ENCODE data around the gene C19orf12.

C19orf12 gene

DNA sequence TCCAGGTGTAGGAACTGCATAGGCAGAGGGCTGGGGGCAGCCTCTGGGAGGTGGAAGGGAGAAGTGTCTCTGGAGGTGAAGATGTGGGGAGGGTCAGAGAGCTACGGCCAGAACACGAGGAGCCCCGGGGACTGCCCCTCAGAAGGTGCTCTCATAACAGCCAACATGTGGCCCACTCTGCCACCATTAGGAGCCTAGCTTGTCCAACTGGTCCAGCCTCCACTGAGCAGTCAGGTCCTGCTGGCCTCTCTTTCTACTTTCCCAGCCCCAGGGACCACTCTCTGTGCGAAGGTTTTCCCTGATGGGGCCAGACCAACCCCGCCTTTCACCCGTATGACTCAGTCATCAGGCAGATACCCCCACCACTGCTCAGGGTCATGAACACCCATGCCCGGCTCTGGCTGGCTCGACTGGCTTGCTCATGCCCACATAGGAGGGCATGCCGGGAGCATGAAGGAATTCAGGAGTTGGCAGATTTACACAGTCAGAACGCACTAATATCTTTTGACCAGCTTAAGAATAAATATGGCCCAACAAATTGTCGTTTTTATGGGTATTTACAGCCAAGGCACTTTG, 37.5 kb upstream of the C19orf12 start:
- TF ChIP-seq EP300 (IDR thresholded peaks at IDR 0.05; ENCODE audit: borderline replicate concordance) (no peak), TEAD4 (IDR thresholded peaks at IDR 0.05) (no peak), TCF12 (IDR thresholded peaks at IDR 0.05; ENCODE audit: low read depth) (no peak), CEBPB (IDR thresholded peaks at IDR 0.05) (no peak), ZBTB7A (IDR thresholded peaks at IDR 0.05; ENCODE audit: low read depth) (no peak), YY1 (IDR thresholded peaks at IDR 0.05; ENCODE audit: low read depth) (no peak), NFIC (IDR thresholded peaks at IDR 0.05) (no peak), RAD21 (IDR thresholded peaks at IDR 0.05; ENCODE audit: low read depth) (no peak), FOXM1 (IDR thresholded peaks at IDR 0.05; ENCODE audit: borderline replicate concordance, low read depth) (no peak), MAX (IDR thresholded peaks at IDR 0.05) (no peak), CREB1 (IDR thresholded peaks at IDR 0.05; ENCODE audit: low read depth) (no peak), EGR1 (IDR thresholded peaks at IDR 0.05) (no peak), TAF1 (IDR thresholded peaks at IDR 0.05; ENCODE audit: low read depth) (no peak)
- TF ChIP-seq, protein P1, sequence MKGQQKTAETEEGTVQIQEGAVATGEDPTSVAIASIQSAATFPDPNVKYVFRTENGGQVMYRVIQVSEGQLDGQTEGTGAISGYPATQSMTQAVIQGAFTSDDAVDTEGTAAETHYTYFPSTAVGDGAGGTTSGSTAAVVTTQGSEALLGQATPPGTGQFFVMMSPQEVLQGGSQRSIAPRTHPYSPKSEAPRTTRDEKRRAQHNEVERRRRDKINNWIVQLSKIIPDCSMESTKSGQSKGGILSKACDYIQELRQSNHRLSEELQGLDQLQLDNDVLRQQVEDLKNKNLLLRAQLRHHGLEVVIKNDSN (IDR thresholded peaks at IDR 0.05), result no peak
- TF ChIP-seq, protein P2, sequence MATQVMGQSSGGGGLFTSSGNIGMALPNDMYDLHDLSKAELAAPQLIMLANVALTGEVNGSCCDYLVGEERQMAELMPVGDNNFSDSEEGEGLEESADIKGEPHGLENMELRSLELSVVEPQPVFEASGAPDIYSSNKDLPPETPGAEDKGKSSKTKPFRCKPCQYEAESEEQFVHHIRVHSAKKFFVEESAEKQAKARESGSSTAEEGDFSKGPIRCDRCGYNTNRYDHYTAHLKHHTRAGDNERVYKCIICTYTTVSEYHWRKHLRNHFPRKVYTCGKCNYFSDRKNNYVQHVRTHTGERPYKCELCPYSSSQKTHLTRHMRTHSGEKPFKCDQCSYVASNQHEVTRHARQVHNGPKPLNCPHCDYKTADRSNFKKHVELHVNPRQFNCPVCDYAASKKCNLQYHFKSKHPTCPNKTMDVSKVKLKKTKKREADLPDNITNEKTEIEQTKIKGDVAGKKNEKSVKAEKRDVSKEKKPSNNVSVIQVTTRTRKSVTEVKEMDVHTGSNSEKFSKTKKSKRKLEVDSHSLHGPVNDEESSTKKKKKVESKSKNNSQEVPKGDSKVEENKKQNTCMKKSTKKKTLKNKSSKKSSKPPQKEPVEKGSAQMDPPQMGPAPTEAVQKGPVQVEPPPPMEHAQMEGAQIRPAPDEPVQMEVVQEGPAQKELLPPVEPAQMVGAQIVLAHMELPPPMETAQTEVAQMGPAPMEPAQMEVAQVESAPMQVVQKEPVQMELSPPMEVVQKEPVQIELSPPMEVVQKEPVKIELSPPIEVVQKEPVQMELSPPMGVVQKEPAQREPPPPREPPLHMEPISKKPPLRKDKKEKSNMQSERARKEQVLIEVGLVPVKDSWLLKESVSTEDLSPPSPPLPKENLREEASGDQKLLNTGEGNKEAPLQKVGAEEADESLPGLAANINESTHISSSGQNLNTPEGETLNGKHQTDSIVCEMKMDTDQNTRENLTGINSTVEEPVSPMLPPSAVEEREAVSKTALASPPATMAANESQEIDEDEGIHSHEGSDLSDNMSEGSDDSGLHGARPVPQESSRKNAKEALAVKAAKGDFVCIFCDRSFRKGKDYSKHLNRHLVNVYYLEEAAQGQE (IDR thresholded peaks at IDR 0.05; ENCODE audit: low read depth), result no peak

- TF ChIP-seq MAX (IDR thresholded peaks at IDR 0.05) (no peak), NFIC (IDR thresholded peaks at IDR 0.05) (no peak), YY1 (IDR thresholded peaks at IDR 0.05; ENCODE audit: low read depth) (no peak), RAD21 (IDR thresholded peaks at IDR 0.05; ENCODE audit: low read depth) (no peak), FOXM1 (IDR thresholded peaks at IDR 0.05; ENCODE audit: borderline replicate concordance, low read depth) (no peak), CREB1 (IDR thresholded peaks at IDR 0.05; ENCODE audit: low read depth) (no peak), TCF12 (IDR thresholded peaks at IDR 0.05; ENCODE audit: low read depth) (no peak), ZBTB7A (IDR thresholded peaks at IDR 0.05; ENCODE audit: low read depth) (no peak), TEAD4 (IDR thresholded peaks at IDR 0.05) (no peak), TAF1 (IDR thresholded peaks at IDR 0.05; ENCODE audit: low read depth) (no peak), CEBPB (IDR thresholded peaks at IDR 0.05) (no peak), EP300 (IDR thresholded peaks at IDR 0.05; ENCODE audit: borderline replicate concordance) (no peak), EGR1 (IDR thresholded peaks at IDR 0.05) (no peak)
- TF ChIP-seq, protein P1 (IDR thresholded peaks at IDR 0.05), result no peak
- TF ChIP-seq, protein P2 (IDR thresholded peaks at IDR 0.05; ENCODE audit: low read depth), result no peak
Observed at GRCh38 chr19:29751932-29752331, 36.9 kb upstream of the C19orf12 start.

GRCh38 chr19:29750001-29750400, 34.9 kb upstream of the C19orf12 start:
- TF ChIP-seq EGR1 (IDR thresholded peaks at IDR 0.05) (no peak), TEAD4 (IDR thresholded peaks at IDR 0.05) (no peak), CEBPB (IDR thresholded peaks at IDR 0.05) (no peak), TCF12 (IDR thresholded peaks at IDR 0.05; ENCODE audit: low read depth) (no peak), CREB1 (IDR thresholded peaks at IDR 0.05; ENCODE audit: low read depth) (no peak), FOXM1 (IDR thresholded peaks at IDR 0.05; ENCODE audit: borderline replicate concordance, low read depth) (no peak), MAX (IDR thresholded peaks at IDR 0.05) (no peak), EP300 (IDR thresholded peaks at IDR 0.05; ENCODE audit: borderline replicate concordance) (no peak), ZBTB7A (IDR thresholded peaks at IDR 0.05; ENCODE audit: low read depth) (no peak), NFIC (IDR thresholded peaks at IDR 0.05) (no peak), RAD21 (IDR thresholded peaks at IDR 0.05; ENCODE audit: low read depth) (no peak), YY1 (IDR thresholded peaks at IDR 0.05; ENCODE audit: low read depth) (no peak), TAF1 (IDR thresholded peaks at IDR 0.05; ENCODE audit: low read depth) (no peak)
- TF ChIP-seq, protein P2 (IDR thresholded peaks at IDR 0.05; ENCODE audit: low read depth), result no peak
- TF ChIP-seq, protein P1 (IDR thresholded peaks at IDR 0.05), result no peak

All from Ishikawa (cell line).